ENCODE results near the gene EPHB2. TPM values are rescaled to one million over a fixed set of nuclear protein-coding genes. Genes with fewer than 3 reads are reported as not detected.

The EPHB2 gene
- total and polyA plus RNA-seq, 2 of the 13 experiments (the other 11 are each of a cell fraction or from before 2014, with no cell fraction given) = 0.03 to 0.11 TPM

DNA sequence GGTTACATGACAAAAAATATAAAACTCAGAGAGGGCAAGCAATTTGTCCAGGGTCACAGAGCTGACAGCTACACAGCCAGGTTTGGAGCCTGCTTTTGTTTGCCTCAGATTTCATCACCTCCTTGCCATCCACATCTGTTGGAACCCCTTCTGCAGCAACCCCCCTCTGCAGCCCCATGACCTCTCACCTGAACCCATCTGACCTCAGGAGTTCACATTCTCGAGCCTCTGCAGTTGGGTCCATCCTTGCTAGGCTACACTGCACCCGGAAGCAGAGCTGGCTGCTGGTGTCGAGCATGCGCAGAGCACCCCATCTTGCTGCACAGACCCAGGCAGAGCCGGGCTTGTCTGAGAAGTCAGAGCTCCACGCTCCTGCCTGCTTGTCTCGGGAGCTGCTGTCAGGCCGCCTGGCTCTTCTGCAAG is 47.6 kb upstream of the EPHB2 start:
- Histone ChIP-seq H3K4me3 (replicated peaks in 1 of 3; ENCODE audit: insufficient read depth in 1 of 3, low read depth in 2 of 3, low read length in 3 of 3) (no peak overlapping the region), H3K4me1 (ENCODE audit: insufficient read depth, low read length) (no peaks in the 10 kb centered on the region), H3K9ac (ENCODE audit: insufficient read depth, low read depth, low read length) (no peak overlapping the region), H3K4me2 (ENCODE audit: low read depth, low read length) (no peak overlapping the region), H2AFZ (ENCODE audit: low read length) (no peak overlapping the region), H3K36me3 (replicated peaks in 1 of 2; ENCODE audit: control insufficient read depth in 1 of 2, insufficient read depth in 2 of 2, low read length in 2 of 2) (no peaks in the 10 kb centered on the region), H3K9me3 (ENCODE audit: low read length) (no peaks in the 10 kb centered on the region), H3K27ac (ENCODE audit: extremely low read length, insufficient read depth, low read length) (no peak overlapping the region), H3K27me3 (ENCODE audit: control insufficient read depth in 1 of 2, insufficient read depth in 2 of 2, low read length in 2 of 2) (no peaks in the 10 kb centered on the region; a peak in 3 of 5 replicates), H3K79me2 (ENCODE audit: insufficient read depth, low read length) (no peaks in the 10 kb centered on the region), H4K20me1 (ENCODE audit: insufficient read depth, low read length) (no peaks in the 10 kb centered on the region)
- FAIRE-seq (no peak), DNase-seq (ENCODE audit: low spot score) (no peak), ATAC-seq (no peak)
- BruUV-seq (replicated peaks) = no TSS peak
- peak; percentile 27; the same call in 1 of the 2 replicates for TF ChIP-seq ZNF768 (CRISPR knock-in tag; IDR thresholded peaks at IDR 0.05)
- TF ChIP-seq SMARCC2 (IDR thresholded peaks at IDR 0.05) = no peak
- POLR2A ChIA-PET = no interaction called here
- in situ Hi-C loops (cut with HindIII; ENCODE audit: extremely low pct_ligation_motif_present, low pct_unique_long_range_greater_than_20kb) (no loop called here), intact Hi-C loops (cut with micrococcal nuclease; ENCODE audit: unreplicated experiment) (no loop called here)
- CTCF ChIA-PET (ENCODE audit: low intra/inter-chr PET ratio, low total read pairs) = no interaction called here
- 51% methylated on average over 6 of the region's 8 CpGs for WGBS (ENCODE audit: low lambda C conversion rate)

DNA sequence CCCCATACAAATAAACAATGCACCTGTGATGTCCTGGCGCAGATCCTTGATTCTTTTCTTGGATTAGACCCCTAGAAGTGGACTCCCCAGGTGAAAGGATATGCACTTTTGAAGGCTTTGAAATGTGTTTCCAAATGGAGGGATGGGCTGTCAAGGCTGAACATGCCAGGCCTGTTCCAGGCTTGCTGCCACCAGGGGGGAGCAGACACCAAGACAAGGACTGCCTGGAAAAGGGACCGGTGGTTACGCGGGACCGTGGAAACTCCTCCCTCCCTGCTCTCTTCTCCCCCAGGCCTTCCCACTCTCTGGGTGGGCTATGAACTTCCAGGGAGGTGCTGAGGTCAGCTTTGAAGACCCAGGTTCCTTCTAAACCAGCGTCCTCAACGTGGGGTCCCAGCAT is 44.9 kb upstream of the EPHB2 start:
- Histone ChIP-seq H4K20me1 (ENCODE audit: insufficient read depth, low read length) (no peaks in the 10 kb centered on the region), H3K4me1 (ENCODE audit: insufficient read depth, low read length) (no peaks in the 10 kb centered on the region), H3K79me2 (ENCODE audit: insufficient read depth, low read length) (no peaks in the 10 kb centered on the region), H3K27me3 (ENCODE audit: control insufficient read depth in 1 of 2, insufficient read depth in 2 of 2, low read length in 2 of 2) (no peaks in the 10 kb centered on the region; a peak in 4 of 5 replicates), H3K4me2 (ENCODE audit: low read depth, low read length) (no peak overlapping the region), H3K9ac (ENCODE audit: insufficient read depth, low read depth, low read length) (no peak overlapping the region), H3K4me3 (replicated peaks in 1 of 3; ENCODE audit: insufficient read depth in 1 of 3, low read depth in 2 of 3, low read length in 3 of 3) (no peak overlapping the region), H3K9me3 (ENCODE audit: low read length) (no peaks in the 10 kb centered on the region), H2AFZ (ENCODE audit: low read length) (no peak overlapping the region), H3K36me3 (replicated peaks in 1 of 2; ENCODE audit: control insufficient read depth in 1 of 2, insufficient read depth in 2 of 2, low read length in 2 of 2) (no peaks in the 10 kb centered on the region), H3K27ac (ENCODE audit: extremely low read length, insufficient read depth, low read length) (no peak overlapping the region)
- no peak for FAIRE-seq
- ATAC-seq = peak; percentile 72
- 0% methylated on average over 2 of the region's 7 CpGs for WGBS (ENCODE audit: low lambda C conversion rate)
- intact Hi-C loops (cut with micrococcal nuclease; ENCODE audit: unreplicated experiment) (no loop called here), in situ Hi-C loops (cut with HindIII; ENCODE audit: extremely low pct_ligation_motif_present, low pct_unique_long_range_greater_than_20kb) (no loop called here)
- BruUV-seq (replicated peaks) = no TSS peak
- TF ChIP-seq ZNF331 (CRISPR knock-in tag; IDR thresholded peaks at IDR 0.05) = no peak
- no peak for TF ChIP-seq NR1H2 (CRISPR knock-in tag; IDR thresholded peaks at IDR 0.05; ENCODE audit: borderline replicate concordance, low read depth)
- peak; percentile 75 for TF ChIP-seq STAG1 (CRISPR knock-in tag; IDR thresholded peaks at IDR 0.05)
- TF ChIP-seq MTF2 (CRISPR knock-in tag; IDR thresholded peaks at IDR 0.05; ENCODE audit: borderline replicate concordance) = no peak
- TF ChIP-seq SMC3 (IDR thresholded peaks at IDR 0.05; ENCODE audit: low read length) = peak; percentile 38; the same call in 1 of the 2 replicates
- no peak for TF ChIP-seq ZNF33A (CRISPR knock-in tag; IDR thresholded peaks at IDR 0.05; ENCODE audit: borderline replicate concordance)
- no peak for TF ChIP-seq ELK4 (CRISPR knock-in tag; IDR thresholded peaks at IDR 0.05; ENCODE audit: borderline replicate concordance)
- TF ChIP-seq, protein P1, sequence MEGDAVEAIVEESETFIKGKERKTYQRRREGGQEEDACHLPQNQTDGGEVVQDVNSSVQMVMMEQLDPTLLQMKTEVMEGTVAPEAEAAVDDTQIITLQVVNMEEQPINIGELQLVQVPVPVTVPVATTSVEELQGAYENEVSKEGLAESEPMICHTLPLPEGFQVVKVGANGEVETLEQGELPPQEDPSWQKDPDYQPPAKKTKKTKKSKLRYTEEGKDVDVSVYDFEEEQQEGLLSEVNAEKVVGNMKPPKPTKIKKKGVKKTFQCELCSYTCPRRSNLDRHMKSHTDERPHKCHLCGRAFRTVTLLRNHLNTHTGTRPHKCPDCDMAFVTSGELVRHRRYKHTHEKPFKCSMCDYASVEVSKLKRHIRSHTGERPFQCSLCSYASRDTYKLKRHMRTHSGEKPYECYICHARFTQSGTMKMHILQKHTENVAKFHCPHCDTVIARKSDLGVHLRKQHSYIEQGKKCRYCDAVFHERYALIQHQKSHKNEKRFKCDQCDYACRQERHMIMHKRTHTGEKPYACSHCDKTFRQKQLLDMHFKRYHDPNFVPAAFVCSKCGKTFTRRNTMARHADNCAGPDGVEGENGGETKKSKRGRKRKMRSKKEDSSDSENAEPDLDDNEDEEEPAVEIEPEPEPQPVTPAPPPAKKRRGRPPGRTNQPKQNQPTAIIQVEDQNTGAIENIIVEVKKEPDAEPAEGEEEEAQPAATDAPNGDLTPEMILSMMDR (CRISPR knock-in tag; IDR thresholded peaks at IDR 0.05) = peak; percentile 70
- ChIA-PET POLR2A (no interaction called here), CTCF (ENCODE audit: low intra/inter-chr PET ratio, low total read pairs) (interaction anchor here (1.7 kb wide), 1 partner anchor 265 kb away, joined by 7 read pairs; no protein-coding TSS in a partner anchor)
- DNase-seq (ENCODE audit: low spot score) = no peak

Measured in HepG2 (cell line).